PC-3 (cell line): ENCODE results near the gene MAPK8. TPM values are rescaled to one million over a fixed set of nuclear protein-coding genes. Genes with fewer than 3 reads are reported as not detected.
"Not testable (repeated sequence)": the region's sequence is repeated elsewhere in the genome, so short reads cannot be mapped to it uniquely, and the experiment has no call there.

Source experiments
- ATAC-seq: fragments of 200-7000 bp; cut with Tn5 transposase; 2 replicates; pipeline ENCODE4 v1.9.1; 2020; ENCODE audit warnings: mild to moderate bottlenecking, moderate library complexity
- BruUV-seq: library from RNA; stranded (reverse); fragments of 400-500 nt; replicated peaks from 2 replicates; lab custom pipeline; 2021; lab: Mats Ljungman, UMichigan
- CTCF ChIA-PET: fragments of 300-600 bp; sonication (Branson Sonifier 250); formaldehyde crosslinking; loops from one replicate; lab custom pipeline; 2022; ENCODE audit warnings: antibody characterized with exemption; lab: Charles Lee
- POLR2A ChIA-PET: fragments of 300-600 bp; sonication (Branson Sonifier 250); formaldehyde crosslinking; loops from one replicate; lab custom pipeline; 2022; ENCODE audit warnings: antibody characterized with exemption; ENCODE audit not compliant: unreplicated experiment; lab: Charles Lee
- DNase-seq: peaks from one replicate; pipeline ENCODE4 v3.0.0-alpha.2; 2015
- H2AFZ ChIP-seq: fragments of 300-600 bp; sonication (generic); 2 replicates; pipeline ENCODE4 v1.6.0; 2016; ENCODE audit warnings: antibody characterized with exemption, low read length
- H3F3A ChIP-seq: fragments of 300-600 bp; sonication (generic); one replicate; pipeline ENCODE4 v1.6.0; 2017; ENCODE audit warnings: antibody characterized with exemption, low read length, control low read depth, mild to moderate bottlenecking; ENCODE audit not compliant: unreplicated experiment
- H3K27ac ChIP-seq: fragments of 300-600 bp; sonication (generic); 2 replicates; pipeline ENCODE4 v1.5.1; 2016; ENCODE audit warnings: mild to moderate bottlenecking, low read length
- H3K27me3 ChIP-seq: fragments of 300-600 bp; sonication (generic); 2 replicates; pipeline ENCODE4 v1.6.1; 2016; ENCODE audit warnings: low read length, mixed read lengths
- H3K36me3 ChIP-seq: fragments of 300-600 bp; sonication (generic); 2 replicates; pipeline ENCODE4 v1.6.1; 2016; ENCODE audit warnings: low read depth, mixed run types, low read length, mixed read lengths
- H3K4me1 ChIP-seq: fragments of 300-600 bp; sonication (generic); 2 replicates; pipeline ENCODE4 v1.5.1; 2016; ENCODE audit warnings: low read length; ENCODE audit not compliant: insufficient read depth
- H3K4me2 ChIP-seq: fragments of 300-600 bp; sonication (generic); 2 replicates; pipeline ENCODE4 v1.6.0; 2016; ENCODE audit warnings: low read length
- H3K4me3 ChIP-seq: fragments of 300-600 bp; sonication (generic); 2 replicates; pipeline ENCODE4 v1.5.1; 2016; ENCODE audit warnings: mild to moderate bottlenecking, low read length, mixed read lengths
- H3K79me2 ChIP-seq: fragments of 300-600 bp; sonication (generic); 2 replicates; pipeline ENCODE4 v1.6.1; 2017; ENCODE audit warnings: low read length, mixed read lengths
- H3K9ac ChIP-seq: fragments of 300-600 bp; sonication (generic); 2 replicates; pipeline ENCODE4 v1.6.0; 2016; ENCODE audit warnings: mild to moderate bottlenecking, low read length
- H3K9me2 ChIP-seq: fragments of 300-600 bp; sonication (generic); replicated peaks from 2 replicates; pipeline ENCODE4 v1.6.1; 2016; ENCODE audit warnings: mixed run types, low read length, mixed read lengths
- H3K9me3 ChIP-seq: fragments of 300-600 bp; sonication (generic); 2 replicates; pipeline ENCODE4 v1.6.1; 2016; ENCODE audit warnings: low read length, mixed read lengths
- H4K20me1 ChIP-seq: fragments of 300-600 bp; sonication (generic); 2 replicates; pipeline ENCODE4 v1.6.1; 2016; ENCODE audit warnings: low read length, mixed read lengths
- EZH2 ChIP-seq: fragments of 300-600 bp; sonication (generic); IDR thresholded peaks from one replicate; pipeline ENCODE4 v1.6.1; 2017; ENCODE audit warnings: antibody characterized with exemption, mild to moderate bottlenecking, low read length; ENCODE audit not compliant: unreplicated experiment
- EZH2phosphoT487 ChIP-seq: fragments of 300-600 bp; sonication (generic); IDR thresholded peaks from 2 replicates; pipeline ENCODE4 v1.6.1; 2018; ENCODE audit warnings: mild to moderate bottlenecking, antibody characterized with exemption, low read length, borderline replicate concordance
- intact Hi-C: fragments of 100-400 bp; cut with micrococcal nuclease; formaldehyde crosslinking; loops from 2 replicates; pipeline ENCODE4 v1.9.0; 2023
- total RNA-seq: library from RNA; depleted of rRNA; stranded (reverse); fragments of >200 nt; gene quantifications from 2 replicates; pipeline ENCODE4 v1.2.3, GENCODE V29; 2014
- TF ChIP-seq, protein P1 (sequence below): fragments of 300-600 bp; sonication (generic); conservative IDR thresholded peaks from 2 replicates; pipeline ENCODE4 v1.5.1; 2017; ENCODE audit warnings: antibody characterized with exemption, low read depth, mild to moderate bottlenecking, low read length

Gene MAPK8
- total RNA-seq, 1 experiment from 2014 or later, result 26.6 TPM

DNA sequence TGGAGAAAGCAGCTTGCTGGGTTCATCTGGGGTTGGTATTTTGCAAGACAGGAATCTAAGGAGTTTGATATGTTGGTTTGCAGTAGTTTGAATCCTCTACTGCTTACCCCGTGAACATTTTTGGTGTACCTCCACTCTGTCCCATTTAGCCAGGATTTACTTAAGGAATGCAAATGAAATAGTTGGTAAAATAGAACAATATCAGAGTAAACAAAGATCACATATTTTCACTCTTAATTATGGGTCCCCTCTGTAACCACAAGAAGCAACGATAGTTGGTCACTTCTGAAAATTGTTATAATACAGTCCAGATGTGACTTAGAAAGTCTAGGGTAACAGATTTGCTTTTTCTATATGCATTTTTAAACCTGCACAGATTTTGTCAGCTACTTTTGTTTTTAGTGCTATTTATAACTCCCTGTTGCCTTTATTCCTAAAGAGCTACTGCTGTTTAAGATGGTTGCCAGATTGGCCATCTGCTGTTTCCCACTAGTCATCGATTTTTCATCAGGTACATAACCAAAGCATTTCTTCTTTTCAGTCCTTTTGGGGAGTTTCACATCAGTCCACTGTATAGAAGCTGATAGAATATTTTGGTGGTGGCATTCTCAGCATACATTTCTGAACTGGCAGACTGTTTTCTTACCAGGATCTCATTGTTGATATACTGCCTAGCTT is 37.6 kb downstream of the MAPK8 start:
- ATAC-seq, result no peak
- no peaks in the 10 kb centered on the region for H3K9me3 ChIP-seq
- no peaks in the 10 kb centered on the region for H3K36me3 ChIP-seq
- ChIA-PET CTCF (no interaction called here), POLR2A (no interaction called here)
- TF ChIP-seq EZH2 (no peak), EZH2phosphoT487 (no peak)
- TF ChIP-seq, protein P1, sequence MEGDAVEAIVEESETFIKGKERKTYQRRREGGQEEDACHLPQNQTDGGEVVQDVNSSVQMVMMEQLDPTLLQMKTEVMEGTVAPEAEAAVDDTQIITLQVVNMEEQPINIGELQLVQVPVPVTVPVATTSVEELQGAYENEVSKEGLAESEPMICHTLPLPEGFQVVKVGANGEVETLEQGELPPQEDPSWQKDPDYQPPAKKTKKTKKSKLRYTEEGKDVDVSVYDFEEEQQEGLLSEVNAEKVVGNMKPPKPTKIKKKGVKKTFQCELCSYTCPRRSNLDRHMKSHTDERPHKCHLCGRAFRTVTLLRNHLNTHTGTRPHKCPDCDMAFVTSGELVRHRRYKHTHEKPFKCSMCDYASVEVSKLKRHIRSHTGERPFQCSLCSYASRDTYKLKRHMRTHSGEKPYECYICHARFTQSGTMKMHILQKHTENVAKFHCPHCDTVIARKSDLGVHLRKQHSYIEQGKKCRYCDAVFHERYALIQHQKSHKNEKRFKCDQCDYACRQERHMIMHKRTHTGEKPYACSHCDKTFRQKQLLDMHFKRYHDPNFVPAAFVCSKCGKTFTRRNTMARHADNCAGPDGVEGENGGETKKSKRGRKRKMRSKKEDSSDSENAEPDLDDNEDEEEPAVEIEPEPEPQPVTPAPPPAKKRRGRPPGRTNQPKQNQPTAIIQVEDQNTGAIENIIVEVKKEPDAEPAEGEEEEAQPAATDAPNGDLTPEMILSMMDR, result no peak
- no peaks in the 10 kb centered on the region for H4K20me1 ChIP-seq
- no peak for DNase-seq
- H3K27ac ChIP-seq, result no peak overlapping the region
- no peaks in the 10 kb centered on the region for H3K9me2 ChIP-seq
- H3F3A ChIP-seq, result no peaks in the 10 kb centered on the region
- no TSS peak for BruUV-seq
- no peak overlapping the region for H3K4me3 ChIP-seq
- no peak overlapping the region for H3K4me2 ChIP-seq
- intact Hi-C loops, result no loop called here
- no peak overlapping the region for H3K9ac ChIP-seq
- H3K79me2 ChIP-seq, result 0 out of 2 replicates have a peak, but pooled peaks cover 7% of the 10 kb centered on the region
- no peaks in the 10 kb centered on the region for H3K27me3 ChIP-seq
- no peak overlapping the region for H2AFZ ChIP-seq
- H3K4me1 ChIP-seq, result no peaks in the 10 kb centered on the region

DNA sequence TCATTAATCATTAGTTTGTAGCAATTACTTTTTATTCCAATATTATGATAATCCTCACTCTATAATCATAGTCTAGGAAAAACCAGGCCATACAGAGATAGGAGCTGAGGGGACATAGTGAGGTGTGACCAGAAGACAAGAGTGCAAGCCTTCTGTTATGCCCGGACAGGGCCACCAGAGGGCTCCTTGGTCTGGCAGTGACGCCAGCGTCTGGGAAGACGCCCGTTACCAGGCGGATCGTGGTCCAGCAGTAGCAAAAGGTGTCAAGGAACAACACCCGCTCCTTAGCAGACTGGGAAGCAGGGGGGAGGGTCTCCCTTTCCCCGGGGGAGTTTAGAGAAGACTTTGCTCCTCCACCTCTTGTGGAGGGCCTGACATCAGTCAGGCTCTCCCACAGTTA is 39.8 kb downstream of the MAPK8 start:
- H3K9ac ChIP-seq, H3K27ac ChIP-seq, ATAC-seq, H3K36me3 ChIP-seq, intact Hi-C loops, H3K4me3 ChIP-seq, H2AFZ ChIP-seq, H3K79me2 ChIP-seq, H3K4me2 ChIP-seq, H4K20me1 ChIP-seq, DNase-seq, H3F3A ChIP-seq, CTCF ChIA-PET, BruUV-seq, H3K9me2 ChIP-seq, H3K4me1 ChIP-seq, H3K27me3 ChIP-seq, POLR2A ChIA-PET, H3K9me3 ChIP-seq: not testable (repeated sequence)

DNA sequence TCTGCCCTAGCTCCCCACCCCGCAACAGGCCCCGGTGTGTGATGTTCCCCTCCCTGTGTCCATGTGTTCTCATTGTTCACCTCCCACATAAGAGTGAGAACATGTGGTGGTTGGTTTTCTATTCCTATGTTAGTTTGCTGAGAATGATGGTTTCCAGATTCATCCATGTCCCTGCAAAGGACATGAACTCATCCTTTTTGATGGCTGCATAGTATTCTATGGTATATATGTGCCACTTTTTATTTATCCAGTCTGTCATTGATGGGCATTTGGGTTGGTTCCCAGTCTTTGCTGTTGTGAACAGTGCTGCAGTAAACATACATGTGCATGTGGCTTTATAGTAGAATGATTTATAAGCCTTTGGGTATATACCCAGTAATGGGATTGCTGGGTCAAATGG is 41.1 kb downstream of the MAPK8 start:
- H4K20me1 ChIP-seq, H3K9me2 ChIP-seq, ATAC-seq, CTCF ChIA-PET, H3K36me3 ChIP-seq, H3K27ac ChIP-seq, H2AFZ ChIP-seq, H3K4me3 ChIP-seq, H3K9me3 ChIP-seq, intact Hi-C loops, H3K79me2 ChIP-seq, H3K4me2 ChIP-seq, BruUV-seq, H3K27me3 ChIP-seq, H3F3A ChIP-seq, H3K4me1 ChIP-seq, H3K9ac ChIP-seq, DNase-seq, POLR2A ChIA-PET: not testable (repeated sequence)

DNA sequence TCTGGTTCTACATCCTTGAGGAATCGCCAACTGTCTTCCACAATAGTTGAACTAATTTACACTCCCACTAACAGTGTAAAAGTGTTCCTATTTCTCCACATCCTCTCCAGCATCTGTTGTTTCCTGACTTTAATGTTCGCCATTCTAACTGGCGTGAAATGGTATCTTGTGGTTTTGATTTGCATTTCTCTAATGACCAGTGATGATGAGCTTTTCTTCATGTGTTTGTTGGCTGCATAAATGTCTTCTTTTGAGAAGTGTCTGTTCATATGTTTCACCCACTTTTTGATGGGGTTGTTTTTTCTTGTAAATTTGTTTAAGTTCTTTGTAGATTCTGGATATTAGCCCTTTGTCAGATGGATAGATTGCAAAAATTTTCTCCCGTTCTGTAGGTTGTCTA is 41.5 kb downstream of the MAPK8 start:
- H3K9me3 ChIP-seq, intact Hi-C loops, H3K4me1 ChIP-seq, H3K9me2 ChIP-seq, DNase-seq, H3K4me3 ChIP-seq, H3K79me2 ChIP-seq, POLR2A ChIA-PET, H3K4me2 ChIP-seq, H4K20me1 ChIP-seq, H3F3A ChIP-seq, H3K27me3 ChIP-seq, ATAC-seq, H3K36me3 ChIP-seq, H3K27ac ChIP-seq, CTCF ChIA-PET, H2AFZ ChIP-seq, BruUV-seq, H3K9ac ChIP-seq: not testable (repeated sequence)
